C4-2B (cell line): Measurements from ENCODE around the gene LDB2.
A peak's percentile ranks its signal among the peaks of the same experiment; 100 is the strongest.

Experiments
- CTCF ChIP-seq: fragments of 450-650 bp; conservative IDR thresholded peaks from 2 replicates; pipeline ENCODE4 v1.5.1; 2017; ENCODE audit warnings: mild to moderate bottlenecking
- ZFX ChIP-seq: fragments of 450-650 bp; IDR thresholded peaks from 2 replicates; pipeline ENCODE4 v1.6.1; 2017

GRCh38 chr4:16794816-16795445 is 103.5 kb downstream of the LDB2 start:
- peak; percentile 71 for TF ChIP-seq CTCF
- TF ChIP-seq ZFX = no peak
